Stimulated activated CD8-positive, alpha-beta memory T cell treated with anti-CD3 and anti-CD28 coated beads, Interleukin-2, amount 100 ng/mL, for 1 hour (primary cell): Measurements from ENCODE around the gene PEX5L.
"Not testable (repeated sequence)": the region's sequence is repeated elsewhere in the genome, so short reads cannot be mapped to it uniquely, and the experiment has no call there.

Source experiments
- DNase-seq, 2 donors: peaks; one replicate each; pipeline ENCODE4 v3.0.0-alpha.2; 2020; ENCODE audit warnings: low read depth in 2 of 2

PEX5L gene, protein sequence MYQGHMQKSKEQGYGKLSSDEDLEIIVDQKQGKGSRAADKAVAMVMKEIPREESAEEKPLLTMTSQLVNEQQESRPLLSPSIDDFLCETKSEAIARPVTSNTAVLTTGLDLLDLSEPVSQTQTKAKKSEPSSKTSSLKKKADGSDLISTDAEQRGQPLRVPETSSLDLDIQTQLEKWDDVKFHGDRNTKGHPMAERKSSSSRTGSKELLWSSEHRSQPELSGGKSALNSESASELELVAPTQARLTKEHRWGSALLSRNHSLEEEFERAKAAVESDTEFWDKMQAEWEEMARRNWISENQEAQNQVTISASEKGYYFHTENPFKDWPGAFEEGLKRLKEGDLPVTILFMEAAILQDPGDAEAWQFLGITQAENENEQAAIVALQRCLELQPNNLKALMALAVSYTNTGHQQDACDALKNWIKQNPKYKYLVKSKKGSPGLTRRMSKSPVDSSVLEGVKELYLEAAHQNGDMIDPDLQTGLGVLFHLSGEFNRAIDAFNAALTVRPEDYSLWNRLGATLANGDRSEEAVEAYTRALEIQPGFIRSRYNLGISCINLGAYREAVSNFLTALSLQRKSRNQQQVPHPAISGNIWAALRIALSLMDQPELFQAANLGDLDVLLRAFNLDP

DNA sequence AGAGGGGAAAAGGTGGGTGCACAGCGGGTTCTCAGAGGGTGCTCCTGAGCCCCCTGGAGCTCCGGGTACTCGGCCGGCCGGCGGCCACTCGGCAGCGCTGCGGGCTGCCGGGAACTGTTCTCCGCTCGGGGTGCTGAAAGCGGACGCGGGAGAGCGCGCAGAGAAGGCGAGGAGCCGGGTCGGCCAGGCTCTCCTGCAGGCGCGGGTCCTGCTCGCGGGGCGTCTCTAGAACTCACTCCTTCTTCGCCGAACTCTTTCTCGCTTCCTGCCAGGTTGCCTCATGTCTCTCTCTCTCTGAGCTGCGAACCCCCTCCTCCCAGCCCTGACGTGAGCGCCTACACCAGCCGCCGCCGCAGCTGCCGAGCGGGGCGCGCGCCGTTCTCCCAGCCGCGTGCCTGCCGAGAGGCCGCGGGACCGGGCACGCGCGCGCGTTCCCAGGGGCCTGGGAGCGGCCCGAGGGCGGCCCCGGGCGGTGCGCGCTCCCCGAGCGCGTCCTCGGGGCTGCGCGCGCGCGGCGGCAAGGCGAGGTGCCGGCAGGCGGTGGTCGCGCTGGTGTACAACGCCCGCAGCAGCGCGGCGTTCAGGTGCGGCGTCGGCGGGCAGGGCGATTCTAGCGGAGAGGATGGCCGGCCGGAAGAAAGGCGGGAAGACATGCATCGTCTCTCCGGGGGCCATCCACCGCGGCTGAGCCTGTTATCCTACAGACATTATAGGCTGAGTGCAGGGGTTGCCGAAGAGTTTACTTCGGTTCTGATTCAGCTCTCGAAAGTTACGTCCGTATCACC lies at the start of gene PEX5L:
TSS of gene PEX5L (minus strand) at position 267 of the 785 bp plus-strand sequence. CDS start 338 bp downstream, outside the sequence.
- DNase-seq: no peak

DNA sequence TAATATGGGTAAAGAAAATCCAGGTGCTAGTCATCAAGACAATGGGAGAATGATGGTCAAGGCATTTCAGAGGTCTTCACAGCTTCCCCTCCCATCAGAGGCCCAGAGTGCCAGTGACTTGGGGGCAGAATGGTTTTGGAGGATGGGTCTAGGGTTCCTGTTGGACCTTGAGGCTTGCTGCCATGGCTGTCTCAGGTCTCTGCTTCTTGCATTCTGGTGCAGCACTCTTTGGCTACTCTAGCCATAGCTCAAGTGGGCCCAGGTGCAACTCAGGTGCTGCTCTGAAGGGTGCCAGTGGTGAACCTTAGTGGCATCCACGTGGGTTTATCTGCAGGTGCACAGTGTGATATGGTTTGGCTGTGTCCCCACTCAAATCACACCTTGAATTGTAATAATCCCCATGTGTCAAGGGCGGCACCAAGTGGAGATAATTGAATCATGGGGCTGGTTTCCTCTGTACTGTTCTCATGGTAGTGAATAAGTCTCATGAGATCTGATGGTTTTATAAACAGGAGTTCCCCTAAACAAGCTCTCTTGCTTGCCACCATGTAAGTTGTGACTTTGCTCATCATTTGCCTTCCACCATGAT lies 48.5 kb upstream of the PEX5L start:
- no peak for DNase-seq

DNA sequence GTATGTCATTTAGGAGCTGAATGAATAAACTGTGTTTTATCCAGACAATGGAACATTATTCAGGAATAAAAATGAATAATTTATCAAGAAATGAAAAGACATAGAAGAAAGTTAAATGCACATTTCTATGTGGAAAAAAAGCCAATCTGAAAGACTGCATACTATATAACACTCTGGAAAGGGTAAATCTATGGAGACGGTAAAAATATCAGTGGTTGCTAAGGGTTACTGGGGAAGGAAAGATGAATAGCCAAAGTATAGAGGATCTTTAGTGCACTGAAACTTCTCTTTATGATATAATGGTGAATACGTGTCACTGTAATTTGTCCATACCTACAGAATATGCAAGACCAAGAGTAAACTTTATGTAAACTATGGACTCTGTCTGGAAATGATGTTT lies 46.0 kb upstream of the PEX5L start:
- DNase-seq: no peak

DNA sequence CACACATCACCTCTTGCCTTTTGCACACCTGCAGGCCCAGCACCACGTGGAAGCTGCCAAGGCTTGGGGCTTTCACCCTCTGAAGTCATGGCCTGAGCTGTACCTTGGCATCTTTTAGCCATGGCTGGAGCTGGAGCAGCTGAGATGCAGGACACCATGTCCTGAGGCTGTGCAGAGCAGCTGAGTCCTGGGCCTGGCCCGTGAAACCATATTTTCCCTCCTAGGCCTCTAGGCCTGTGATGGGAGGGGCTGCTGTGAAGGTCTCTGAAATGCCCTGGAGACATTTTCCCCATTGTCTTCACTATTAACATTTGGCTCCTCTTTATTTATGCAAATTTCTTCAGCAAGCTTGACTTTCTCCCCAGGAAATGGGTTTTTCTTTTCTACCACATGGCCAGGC lies 41.9 kb upstream of the PEX5L start:
- no peak for DNase-seq

DNA sequence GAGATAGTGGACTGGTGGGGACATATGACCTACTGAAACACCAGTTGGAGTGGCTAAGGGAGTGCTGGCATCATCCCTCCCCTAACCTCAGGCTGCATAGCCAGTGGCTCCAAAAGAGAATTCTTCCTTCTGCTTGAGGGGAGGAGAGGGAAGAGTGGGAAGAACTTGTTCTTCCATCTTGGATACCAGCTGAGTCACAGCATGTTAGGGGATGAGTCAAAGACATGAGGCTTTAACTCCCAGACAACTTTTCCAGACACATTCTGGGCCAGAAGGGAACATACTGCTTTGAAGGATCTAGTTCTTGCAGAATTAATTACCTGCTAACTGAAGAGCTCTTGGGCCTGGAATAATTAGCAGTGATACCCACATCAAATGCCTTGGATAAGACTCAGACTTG lies 36.8 kb upstream of the PEX5L start:
- DNase-seq: no peak

DNA sequence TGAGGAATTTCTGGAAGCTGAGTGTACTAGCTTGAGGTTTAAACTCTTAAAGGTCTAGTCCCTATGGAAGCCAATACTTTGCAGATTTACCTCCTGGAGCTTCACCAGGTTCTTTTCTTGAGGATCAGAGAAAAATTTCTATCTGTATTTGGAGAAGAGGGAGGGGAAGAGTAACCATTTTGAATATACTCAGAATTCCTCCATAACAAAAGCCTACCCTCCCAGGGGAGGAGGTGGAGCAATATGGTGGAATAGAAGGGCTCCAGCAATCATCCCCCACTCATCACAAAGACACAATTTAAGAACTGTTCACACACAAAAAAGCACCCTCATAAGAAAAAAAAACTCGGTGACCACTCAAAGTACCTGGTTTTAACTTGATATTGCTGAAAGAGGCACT lies 36.0 kb upstream of the PEX5L start:
- DNase-seq: no peak

DNA sequence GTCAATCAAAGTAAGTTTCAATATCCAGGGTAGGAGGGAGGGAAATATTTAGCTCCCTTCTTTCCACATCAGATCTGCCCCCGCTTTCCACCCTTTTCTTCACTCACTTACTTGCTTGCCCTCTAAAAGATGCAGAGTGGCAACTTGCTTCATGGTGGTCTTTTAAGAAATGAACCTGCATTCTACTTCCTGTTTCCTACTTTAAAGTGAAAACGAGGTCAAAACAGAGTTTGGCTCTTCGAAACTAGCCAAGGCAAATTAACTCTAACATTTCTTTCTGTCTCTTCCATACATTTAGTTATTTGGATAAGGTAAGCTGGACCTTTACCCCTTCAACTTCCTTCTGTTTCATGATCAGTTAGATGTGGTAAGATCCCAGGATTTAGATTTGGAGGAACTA lies 34.2 kb upstream of the PEX5L start:
- no peak for DNase-seq

DNA sequence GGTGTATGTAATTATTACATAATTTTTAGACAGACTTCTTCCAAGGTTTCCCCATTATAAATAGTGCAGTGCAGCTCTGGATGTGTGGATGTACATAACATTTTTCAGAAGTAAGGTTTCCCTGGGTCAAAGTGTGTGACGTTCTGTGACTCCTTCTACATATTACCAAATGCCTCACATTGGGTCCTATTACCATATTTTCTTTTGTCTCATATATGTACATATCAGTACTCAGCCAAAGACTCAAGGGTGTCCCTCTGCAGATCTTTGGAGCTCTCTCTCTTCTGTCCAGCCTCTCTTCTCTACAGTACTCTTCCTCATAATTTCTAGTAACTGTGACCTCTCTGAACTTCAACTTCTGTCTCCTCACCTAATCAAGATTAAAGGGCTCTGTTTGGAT lies 31.3 kb upstream of the PEX5L start:
- DNase-seq: no peak

DNA sequence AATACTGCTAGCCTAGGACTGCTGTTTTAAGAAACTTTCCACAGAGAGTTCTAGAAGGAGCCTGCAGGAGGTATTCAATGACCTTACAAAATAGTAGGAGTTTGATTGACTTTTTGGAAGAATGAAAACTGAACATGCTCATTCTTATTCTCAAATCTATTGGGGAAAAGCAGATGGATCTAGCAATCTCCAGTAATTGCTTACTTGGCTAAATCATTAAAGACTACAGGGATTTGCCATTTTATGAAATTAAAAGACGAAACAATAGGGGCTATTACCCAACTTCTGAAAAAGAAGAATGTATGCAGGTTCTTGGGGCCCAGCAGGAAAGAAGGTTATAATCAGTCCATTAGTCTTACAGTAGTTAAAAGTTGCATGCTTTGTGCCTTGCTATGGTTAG lies 29.9 kb upstream of the PEX5L start:
- DNase-seq: no peak

DNA sequence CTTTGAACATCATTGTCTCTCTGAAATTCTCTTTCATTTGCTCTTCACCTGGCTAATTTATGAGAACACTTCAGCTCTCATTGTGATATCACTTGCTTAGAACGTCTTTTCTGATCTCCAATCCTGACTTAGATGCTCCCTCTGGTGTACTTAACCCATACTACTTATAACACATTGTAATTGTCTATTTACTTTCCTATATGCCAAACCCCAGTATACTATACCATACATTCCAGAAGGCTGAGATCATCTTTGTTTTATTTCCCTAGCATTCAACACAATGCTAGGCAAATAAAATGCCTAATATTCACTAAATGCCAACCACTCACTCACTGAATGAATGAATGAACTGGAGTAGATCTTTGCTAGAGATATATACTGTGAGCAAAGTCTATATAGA lies 27.0 kb upstream of the PEX5L start:
- no peak for DNase-seq

DNA sequence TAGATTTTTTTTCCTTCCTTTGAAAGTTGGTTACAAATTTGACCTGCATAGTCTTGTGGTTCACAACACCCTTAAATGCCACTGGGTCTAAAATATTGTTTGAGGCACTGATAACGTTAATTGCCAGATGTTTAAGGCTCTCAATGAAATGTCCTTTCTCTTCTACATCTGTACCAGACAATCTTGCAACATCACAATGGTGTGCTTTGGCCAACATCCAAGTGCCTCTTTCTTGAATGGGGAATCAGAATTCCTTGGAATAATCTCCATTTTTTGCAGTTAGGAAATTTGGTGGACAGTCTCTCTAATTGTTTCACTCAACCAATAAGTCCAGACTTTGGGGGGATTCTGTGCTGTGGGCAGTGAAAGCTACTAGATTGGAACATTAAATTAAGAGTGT lies 26.0 kb upstream of the PEX5L start:
- DNase-seq: no peak

DNA sequence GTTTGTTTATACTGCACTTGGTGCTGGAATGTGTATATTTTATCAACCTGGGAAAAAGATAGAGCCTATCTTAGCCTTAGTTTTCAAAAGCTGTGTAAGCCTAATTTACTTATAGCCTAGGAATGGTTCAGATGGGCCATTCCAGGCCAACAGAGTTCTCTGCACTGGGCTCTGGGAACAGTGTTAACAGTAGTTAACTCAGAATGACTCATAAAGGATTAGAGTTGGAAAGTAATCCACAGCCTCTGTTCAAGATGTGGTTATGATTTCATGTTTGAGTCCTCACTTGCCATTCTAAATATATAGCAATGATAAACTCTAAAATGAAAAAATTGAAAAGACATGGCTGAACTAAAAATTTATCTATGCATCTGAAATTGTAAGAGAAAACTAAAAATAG lies 22.6 kb upstream of the PEX5L start:
- DNase-seq: no peak

DNA sequence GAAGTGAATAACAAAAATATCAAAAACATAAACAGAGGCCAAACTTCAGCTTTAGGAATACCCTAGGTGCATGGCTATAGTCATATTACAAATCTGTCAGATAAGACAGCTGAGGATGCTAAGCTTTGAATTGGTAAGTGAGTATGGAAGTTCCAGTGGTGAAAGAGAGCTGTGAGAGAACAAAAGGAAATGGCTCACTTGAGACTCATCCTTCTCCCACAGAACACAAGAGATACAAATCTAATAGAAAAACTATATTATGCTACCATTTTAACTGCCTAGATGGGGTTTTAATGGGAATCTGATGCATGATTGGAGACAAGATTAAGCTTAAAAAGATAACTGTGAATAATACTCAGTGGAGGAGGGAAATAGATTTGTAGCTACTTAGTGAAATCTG lies 21.5 kb upstream of the PEX5L start:
- no peak for DNase-seq

DNA sequence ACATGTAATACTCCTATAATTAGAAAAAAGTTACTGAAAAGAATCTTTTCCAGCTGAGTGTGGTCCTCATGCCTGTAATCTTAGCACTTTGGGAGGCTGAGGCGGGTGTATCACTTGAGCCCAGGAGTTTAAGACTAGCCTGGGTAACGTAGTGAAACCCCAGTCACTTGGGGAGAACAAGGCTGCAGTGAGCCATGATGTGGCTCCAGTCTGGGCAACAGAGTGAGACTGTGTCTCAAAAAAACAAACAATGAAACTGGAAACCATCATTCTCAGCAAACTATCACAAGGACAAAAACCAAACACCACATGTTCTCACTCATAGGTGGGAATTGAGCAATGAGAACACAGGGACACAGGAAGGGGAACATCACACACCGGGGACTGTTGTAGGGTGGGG lies 18.9 kb upstream of the PEX5L start:
- not testable (repeated sequence) for DNase-seq

DNA sequence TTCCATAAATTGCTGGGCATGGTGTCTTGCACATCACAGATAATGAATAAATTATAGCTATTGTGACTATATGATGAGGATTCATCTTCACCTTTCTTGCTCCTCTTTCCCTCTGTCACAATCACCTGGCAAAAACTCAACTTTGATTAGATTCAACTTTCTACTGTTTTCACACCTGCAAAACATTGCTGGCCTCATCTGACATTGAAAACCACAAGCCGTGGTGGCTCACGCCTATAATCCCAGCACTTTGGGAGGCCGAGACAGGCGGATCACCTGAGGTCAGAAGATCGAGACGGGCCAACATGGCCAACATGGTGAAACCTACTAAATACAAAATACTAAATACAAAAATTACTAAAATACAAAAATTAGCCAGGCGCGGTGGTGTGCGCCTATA lies 12.7 kb upstream of the PEX5L start:
- no peak for DNase-seq

DNA sequence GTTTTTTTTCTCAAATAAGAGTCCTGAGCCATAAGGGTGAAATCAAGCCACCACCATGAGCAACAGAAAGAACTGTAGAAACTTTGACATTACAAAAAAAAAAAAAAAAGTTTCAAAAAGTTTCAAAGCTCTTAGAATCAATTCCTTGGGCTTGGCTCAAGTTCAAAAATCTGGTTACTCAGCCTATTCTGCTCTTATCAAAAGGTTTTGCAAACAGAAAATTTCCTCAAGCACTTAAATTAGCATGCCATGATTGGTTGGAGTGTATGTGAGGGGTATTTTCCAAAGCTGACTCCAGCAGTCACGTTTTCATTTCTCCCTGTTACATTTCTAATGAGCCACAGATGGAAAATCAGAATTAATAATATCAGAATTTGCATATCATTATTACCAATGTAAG lies 12.1 kb upstream of the PEX5L start:
- DNase-seq: no peak

DNA sequence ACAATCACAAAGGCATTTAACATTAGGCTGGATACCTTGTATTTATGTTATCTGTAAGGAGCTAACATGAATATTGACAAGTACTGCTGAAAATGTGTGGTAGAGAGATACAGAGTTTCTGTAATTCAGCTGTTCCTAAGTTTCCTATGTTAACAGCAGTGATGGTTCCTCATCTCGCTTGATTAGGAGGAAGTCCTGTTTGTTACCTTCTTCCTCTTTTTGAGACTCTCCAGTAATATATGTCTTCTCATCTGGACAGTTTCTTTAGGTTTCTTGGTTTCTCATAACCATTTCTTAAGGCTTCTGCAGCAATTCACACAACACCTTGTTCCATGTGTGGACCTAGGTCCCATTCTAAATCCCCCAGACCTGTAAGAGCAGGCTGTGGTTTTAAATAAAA lies 11.4 kb upstream of the PEX5L start:
- DNase-seq: no peak

DNA sequence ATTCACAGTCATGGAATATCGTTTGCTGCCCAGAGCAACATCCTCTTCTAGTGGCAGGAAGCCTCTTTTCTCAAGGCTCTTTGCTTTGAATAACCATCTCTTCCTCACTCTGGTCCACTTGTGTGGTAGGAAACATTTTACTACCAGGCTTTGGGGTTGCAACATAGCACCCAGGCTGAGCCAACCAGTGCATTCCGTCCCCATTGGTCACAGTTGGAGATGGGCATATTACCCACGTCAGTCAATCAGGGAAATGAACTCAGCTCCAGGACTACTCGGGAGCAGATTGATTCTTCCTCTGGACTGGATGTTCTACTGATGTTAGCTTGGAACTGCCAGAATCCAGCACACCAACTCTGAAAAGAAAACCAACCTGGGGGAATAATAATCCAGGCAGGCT lies 4.2 kb upstream of the PEX5L start:
- DNase-seq: no peak

DNA sequence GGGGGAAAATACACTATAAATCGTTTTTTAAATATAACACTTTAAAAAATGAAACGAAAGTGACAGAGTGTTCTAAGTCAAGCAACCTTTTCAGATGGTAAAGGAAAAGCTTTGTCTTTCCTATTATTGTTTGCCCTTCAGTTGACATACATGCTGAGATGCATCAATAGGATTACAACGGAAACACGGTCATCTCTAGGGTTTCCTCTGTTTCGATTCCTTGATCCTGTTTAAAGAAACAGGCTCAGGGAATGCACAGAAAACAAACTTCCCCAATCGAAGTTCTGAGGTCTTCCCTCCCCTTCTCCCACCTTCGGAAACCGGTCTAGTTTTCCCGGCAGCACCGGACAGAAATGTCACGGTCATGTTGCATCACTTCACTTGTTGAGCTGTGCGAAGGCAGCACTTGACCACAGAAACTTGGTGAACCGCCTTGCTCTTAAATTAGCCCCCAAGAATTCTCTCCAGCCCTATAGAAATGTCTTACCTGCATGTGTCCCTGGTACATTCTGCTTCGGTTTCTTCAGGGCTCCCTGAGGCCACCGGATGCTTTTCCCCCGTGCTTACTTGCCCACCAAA lies 556 bp downstream of the PEX5L start:
- no peak for DNase-seq

DNA sequence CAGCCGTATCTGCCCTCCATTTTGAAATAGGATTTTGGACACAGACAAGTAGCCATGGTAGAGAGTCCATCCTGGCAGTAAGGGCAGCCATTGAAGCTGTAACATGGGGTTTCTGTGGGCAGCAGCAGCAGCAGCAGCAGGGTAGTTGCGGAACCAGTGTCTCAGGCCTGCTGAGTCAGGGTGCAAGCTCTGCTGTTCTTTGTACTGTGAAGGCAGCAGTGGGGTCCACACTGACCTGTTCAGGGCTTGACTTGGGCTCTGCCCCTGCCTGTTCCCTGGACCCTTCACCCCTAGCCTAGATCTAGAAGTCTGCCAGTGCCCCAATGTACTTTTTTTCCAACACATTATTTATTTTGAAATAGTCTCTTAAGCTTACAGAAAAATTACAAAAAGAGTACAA lies 9.7 kb downstream of the PEX5L start:
- no peak for DNase-seq

DNA sequence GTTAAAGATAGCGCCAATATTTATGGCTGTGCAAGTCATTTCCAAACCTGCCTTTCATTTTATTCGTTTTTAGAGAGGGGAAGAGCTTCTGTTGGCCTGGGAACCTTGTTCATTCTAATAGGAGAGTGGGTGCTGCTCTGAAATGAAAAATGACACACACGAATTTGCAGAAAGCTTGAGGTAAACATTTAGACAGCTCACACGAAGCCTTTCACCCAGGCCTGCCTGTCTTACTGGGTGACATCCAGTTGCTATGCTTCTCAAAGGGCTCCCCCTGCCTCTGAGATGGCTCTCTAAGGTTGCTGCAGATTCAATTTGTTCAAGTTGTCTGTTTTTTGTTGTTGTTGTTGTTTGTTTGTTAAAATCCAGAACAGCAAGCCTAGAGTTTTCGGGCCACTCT lies 18.2 kb downstream of the PEX5L start:
- DNase-seq: no peak

DNA sequence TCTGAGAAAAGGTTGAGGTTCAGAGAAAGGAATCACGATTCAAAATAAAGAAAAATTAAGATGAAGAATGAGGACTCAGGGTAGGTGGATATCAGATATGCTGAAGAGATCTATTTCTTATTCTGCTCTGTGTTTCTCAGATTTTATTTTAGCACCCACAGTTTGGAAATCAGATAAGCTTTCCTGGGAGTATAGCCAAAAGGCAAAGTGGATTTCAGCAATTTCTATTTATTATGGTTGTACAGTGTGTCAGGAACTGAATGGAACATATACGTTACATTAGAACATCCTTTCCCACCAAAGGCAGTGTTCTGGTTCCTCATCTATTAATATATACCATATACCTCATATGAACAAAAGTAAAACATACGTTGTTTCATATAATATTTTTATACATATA lies 18.9 kb downstream of the PEX5L start:
- no peak for DNase-seq
